ENCODE data around the gene DDC. TPM values are rescaled to one million over a fixed set of nuclear protein-coding genes. Genes with fewer than 3 reads are reported as not detected.

Gene DDC
- total and polyA plus RNA-seq, 2 donors (not counting 3 experiments of a cell fraction or from before 2014, with no cell fraction given): not detected

DNA sequence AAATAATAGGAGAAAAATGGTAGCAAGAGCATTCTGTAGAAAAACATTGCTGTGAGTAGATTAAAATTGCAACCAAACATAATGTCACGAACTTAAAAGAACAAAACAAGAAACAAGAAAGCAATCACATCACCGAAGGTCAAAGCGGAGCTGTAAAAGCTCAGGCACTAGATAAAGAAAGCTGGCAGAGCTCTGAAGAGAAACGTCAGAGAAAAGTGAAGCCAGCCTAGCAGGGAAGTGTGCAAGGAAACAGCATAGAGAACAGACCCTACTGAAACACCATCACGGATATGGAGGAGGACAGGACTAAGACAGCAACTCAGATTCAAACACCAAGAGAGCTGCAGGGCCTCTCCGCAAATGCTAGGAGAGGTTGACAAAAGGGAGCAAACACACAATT lies 22.5 kb upstream of the DDC start:
- Histone ChIP-seq H3K4me1 (ENCODE audit: control insufficient read depth, extremely low read depth, insufficient read depth, low read length) (no peaks in the 10 kb centered on the region), H3K36me3 (ENCODE audit: control insufficient read depth in 2 of 2, extremely low read depth in 1 of 2, insufficient read depth in 2 of 2, low read length in 2 of 2) (peaks cover 2 to 15% of the 10 kb centered on the region in 2 experiments), H3K27ac (ENCODE audit: insufficient read depth, low read depth, low read length) (no peak overlapping the region), H3K79me2 (ENCODE audit: control insufficient read depth, insufficient read depth, low read length) (no peaks in the 10 kb centered on the region), H2AFZ (ENCODE audit: low read depth, low read length) (no peak overlapping the region), H3K27me3 (ENCODE audit: control insufficient read depth in 2 of 2, insufficient read depth in 2 of 2, low read length in 2 of 2) (no peaks in the 10 kb centered on the region), H3K4me3 (replicated peaks in 1 of 3; ENCODE audit: insufficient read depth in 1 of 3, low read depth in 1 of 3, low read length in 3 of 3) (no peak overlapping the region), H3K9ac (replicated peaks; ENCODE audit: extremely low read depth, insufficient read depth, low read length) (no peak overlapping the region), H3K4me2 (ENCODE audit: insufficient read depth, low read length) (no peak overlapping the region), H3K9me3 (replicated peaks; ENCODE audit: control insufficient read depth, insufficient read depth, low read length) (no peaks in the 10 kb centered on the region), H4K20me1 (replicated peaks; ENCODE audit: control insufficient read depth, extremely low read depth, insufficient read depth, low read length) (no peaks in the 10 kb centered on the region), H3K9me1 (replicated peaks; ENCODE audit: control insufficient read depth, extremely low read depth, insufficient read depth, low read length) (no peaks in the 10 kb centered on the region)
- CTCF ChIA-PET: interaction anchor here (1.4 to 5.1 kb wide), 4 partner anchors 10 to 573 kb away, joined by 5 to 22 read pairs (median 13); no protein-coding TSS in a partner anchor
- TF ChIP-seq, protein P1, sequence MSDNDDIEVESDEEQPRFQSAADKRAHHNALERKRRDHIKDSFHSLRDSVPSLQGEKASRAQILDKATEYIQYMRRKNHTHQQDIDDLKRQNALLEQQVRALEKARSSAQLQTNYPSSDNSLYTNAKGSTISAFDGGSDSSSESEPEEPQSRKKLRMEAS (IDR thresholded peaks at IDR 0.05; ENCODE audit: insufficient read depth, insufficient read length): no peak
- TF ChIP-seq JUN (IDR thresholded peaks at IDR 0.05; ENCODE audit: borderline replicate concordance, insufficient read depth, insufficient read length, low read depth) (no peak), EZH2 (IDR thresholded peaks at IDR 0.05; ENCODE audit: borderline replicate concordance, low read depth, low read length, severe bottlenecking) (no peak), POLR2A (IDR thresholded peaks at IDR 0.05; ENCODE audit: low read depth, low read length) (no peak), GATA2 (IDR thresholded peaks at IDR 0.05; ENCODE audit: insufficient read depth, insufficient read length, low read depth, low read length) (no peak), FOS (IDR thresholded peaks at IDR 0.05; ENCODE audit: borderline replicate concordance, insufficient read depth, low read length) (no peak), POLR2AphosphoS5 (IDR thresholded peaks at IDR 0.05; ENCODE audit: insufficient read depth, low read depth, low read length) (no peak), MYC (IDR thresholded peaks at IDR 0.05; ENCODE audit: low read depth, low read length) (no peak)
- TF ChIP-seq, protein P2, sequence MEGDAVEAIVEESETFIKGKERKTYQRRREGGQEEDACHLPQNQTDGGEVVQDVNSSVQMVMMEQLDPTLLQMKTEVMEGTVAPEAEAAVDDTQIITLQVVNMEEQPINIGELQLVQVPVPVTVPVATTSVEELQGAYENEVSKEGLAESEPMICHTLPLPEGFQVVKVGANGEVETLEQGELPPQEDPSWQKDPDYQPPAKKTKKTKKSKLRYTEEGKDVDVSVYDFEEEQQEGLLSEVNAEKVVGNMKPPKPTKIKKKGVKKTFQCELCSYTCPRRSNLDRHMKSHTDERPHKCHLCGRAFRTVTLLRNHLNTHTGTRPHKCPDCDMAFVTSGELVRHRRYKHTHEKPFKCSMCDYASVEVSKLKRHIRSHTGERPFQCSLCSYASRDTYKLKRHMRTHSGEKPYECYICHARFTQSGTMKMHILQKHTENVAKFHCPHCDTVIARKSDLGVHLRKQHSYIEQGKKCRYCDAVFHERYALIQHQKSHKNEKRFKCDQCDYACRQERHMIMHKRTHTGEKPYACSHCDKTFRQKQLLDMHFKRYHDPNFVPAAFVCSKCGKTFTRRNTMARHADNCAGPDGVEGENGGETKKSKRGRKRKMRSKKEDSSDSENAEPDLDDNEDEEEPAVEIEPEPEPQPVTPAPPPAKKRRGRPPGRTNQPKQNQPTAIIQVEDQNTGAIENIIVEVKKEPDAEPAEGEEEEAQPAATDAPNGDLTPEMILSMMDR (IDR thresholded peaks at IDR 0.05; ENCODE audit: extremely low read depth in 1 of 2, insufficient read depth in 1 of 2, low read depth in 1 of 2, low read length in 2 of 2): no peak
- intact Hi-C loops (cut with micrococcal nuclease) (loop anchor here (2.0 kb wide), 1 partner anchor 119 kb away; no protein-coding TSS in a partner anchor), dilution Hi-C loops (cut with MboI; ENCODE audit: extremely low pct_ligation_motif_present, low sequenced_read_pairs) (no loop called here)
- POLR2A ChIA-PET: no interaction called here
- BruUV-seq (replicated peaks): no TSS peak
- peak; percentile 46 for FAIRE-seq
- DNase-seq (ENCODE audit: low read depth, low spot score): no peak
